Inflammatory macrophage (primary cell): ENCODE data around the gene SLC13A5.
"Not testable (repeated sequence)": the region's sequence is repeated elsewhere in the genome, so short reads cannot be mapped to it uniquely, and the experiment has no call there.

Experiments
- DNase-seq, 2 donors: peaks; one replicate each; pipeline ENCODE4 v3.0.0-alpha.2; 2020 to 2022
- total RNA-seq, 18 experiments: gene quantifications; one replicate each; lab custom pipeline; 2026; ENCODE audit warnings: mixed read lengths in 6 of 18, inconsistent platforms in 2 of 18; lab: John Stamatoyannopoulos, UW

The SLC13A5 gene
- 0 to 0.21 (median 0.06) reads per million in 18 experiments for total RNA-seq

GRCh38 chr17:6713130-6713917, at the start of gene SLC13A5:
Gene SLC13A5 (minus strand): TSS chr17:6713369. CDS start chr17:6713333, 36 bp downstream.
- DNase-seq, result peak; percentile 21 to 34

GRCh38 chr17:6761779-6762178, 48.6 kb upstream of the SLC13A5 start:
- no peak for DNase-seq

DNA sequence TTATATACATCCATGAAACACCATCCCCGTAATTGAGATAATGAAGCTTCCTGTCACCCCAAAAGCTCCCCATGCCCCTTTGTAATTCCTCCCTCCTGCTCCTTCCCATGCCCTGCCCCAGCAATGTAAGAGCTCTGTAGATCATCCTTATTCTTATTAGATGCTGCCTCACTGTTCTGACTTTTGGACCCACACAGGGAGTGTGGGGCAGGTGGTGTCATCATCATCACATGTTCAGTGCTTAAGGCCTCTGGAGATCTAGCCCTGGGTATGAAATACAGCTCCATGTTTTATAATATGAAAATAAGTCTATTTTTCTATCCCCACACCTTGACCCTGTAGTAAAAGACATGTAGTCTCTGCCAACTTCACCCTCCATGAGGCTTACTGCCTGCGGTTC, 44.6 kb upstream of the SLC13A5 start:
- no peak for DNase-seq

DNA sequence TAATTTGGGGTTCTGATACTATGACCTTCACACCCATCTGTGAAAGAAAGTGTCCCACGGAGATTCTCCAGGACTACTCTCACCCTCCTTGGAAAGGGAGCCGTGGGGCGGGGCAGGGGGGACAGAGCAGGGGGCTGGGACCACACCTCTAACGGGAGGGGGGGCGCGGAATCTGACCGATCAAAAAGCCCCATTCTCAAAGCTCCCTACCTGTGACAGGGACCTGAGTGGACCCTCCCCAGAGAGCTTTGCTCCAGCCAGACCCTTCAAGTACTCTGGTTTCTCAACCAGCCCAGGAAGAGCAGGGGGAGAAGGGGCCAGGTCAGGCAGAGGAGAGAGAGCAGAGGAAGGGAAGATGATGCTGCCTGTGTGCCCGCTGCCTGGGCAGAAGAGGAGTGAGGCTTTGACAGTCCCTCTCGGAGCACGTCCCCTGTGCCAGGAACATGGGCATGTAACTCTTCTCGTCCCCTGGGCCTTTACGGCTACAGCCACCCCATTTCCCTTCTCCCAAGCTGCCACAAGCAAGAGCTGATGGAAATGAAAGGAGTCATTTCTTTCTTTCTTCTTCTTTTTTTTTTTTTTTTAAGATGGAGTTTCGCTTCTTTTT, 43.4 kb upstream of the SLC13A5 start:
- no peak for DNase-seq

DNA sequence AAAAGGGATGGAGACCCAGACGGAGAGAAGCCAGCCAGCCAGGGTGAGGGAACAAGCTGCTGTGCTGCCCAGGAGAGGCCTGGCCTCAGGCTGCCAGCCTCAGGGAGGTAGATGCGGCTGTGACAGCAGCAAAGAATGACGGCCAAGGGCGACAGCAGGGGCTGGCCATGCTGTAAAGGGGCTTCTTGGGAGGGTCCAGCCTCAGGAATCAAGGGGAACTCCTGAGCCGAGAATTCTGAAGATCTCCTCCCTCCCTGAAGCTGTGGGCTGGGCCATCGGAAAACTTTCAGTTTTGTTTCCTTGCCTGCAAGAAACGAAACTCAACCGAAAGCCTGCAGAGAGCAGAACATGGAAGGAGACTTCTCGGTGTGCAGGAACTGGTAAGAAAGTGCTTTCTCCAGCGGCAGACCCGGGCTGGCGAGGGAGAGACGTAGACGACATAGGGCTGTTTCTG, 42.6 kb upstream of the SLC13A5 start, which contains the start of gene XAF1:
Gene XAF1, plus strand, starts transcription at position 316 of the 454 bp plus-strand sequence. Its CDS starts 33 bp downstream, at position 349.
- DNase-seq, result peak; percentile 61 to 63

DNA sequence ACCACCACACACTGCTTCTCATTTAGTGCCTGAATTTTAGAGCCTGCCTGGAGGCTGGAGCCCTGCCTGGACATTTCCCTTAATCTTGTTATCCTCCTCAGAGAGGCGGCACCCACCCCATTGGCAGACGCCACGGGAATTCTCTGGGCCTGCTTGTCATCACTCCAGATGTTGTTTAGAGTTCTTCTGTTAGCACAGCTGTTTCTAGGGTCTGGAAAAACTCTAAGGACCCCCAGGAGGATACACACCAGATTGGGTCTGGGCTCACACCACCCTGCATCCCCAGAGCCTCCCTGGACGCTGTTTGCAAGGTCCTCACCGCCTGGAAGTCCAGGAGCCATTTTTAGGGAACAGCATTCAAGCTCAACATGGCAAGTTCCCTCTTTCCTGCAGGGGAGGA, 42.1 kb upstream of the SLC13A5 start:
- DNase-seq, result no peak

- DNase-seq, result no peak
Observed at GRCh38 chr17:6753546-6753945, 40.4 kb upstream of the SLC13A5 start.

DNA sequence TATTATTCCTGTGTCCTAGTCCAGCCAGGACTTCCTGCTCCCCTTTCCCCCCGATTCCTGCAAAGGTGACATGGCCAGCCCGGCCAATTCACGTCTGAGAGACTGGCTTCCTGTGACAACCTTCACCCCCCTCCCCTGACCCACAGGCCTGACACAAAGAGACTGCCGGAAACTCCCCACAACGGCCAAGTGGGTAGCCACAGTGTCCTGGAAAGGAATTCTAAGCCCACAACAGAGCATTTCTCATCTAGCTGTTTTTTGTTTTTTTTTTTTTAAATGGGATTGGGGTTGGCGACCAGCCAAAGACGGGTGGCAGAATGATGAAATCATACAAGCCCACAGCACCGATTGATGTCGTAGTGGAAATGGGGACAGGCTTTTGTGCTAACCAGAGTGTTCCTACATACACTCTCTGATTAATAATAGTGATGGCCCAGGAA, 39.9 kb upstream of the SLC13A5 start:
- DNase-seq, result peak in 1 of 2 donors; percentile 9

DNA sequence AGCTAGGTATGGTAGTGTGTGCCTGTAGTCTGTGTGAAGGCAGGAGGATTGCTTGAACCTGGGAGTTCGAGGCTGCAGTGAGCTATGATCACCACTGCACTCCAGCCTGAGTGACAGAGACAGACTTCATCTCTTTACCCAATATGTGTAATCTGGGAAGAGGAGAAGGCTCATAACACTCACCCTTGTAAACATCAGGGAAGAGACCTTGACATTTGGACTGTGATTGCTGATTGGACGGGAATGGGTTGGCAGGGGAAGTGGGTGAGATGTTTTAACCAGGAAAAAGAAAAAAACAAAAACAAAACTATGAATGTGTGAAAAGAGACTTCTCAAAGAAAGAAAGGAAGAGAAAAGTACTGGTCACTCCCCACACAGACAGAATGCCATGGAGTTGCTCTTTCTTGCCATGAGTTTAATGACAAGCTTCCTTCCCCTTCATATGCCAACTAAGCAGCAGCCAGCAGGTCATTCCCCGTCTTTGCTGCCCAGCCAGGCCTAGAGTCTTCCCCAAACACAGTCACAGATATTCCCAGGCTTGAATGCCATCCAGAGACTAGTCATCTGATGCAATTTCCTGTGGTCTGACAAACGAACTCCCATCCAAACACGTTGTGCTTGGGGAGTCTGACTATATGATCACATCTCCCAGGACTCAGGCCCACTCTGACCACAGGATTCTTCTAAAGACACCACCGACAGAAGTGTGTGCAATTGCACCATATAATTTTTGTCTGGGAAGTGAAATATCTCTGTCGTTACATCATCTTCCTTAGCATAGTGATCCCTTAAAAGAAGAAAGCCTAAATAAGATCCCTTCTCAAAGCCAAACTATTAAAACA, 39.1 kb upstream of the SLC13A5 start:
- DNase-seq, result peak; percentile 83 to 85

- peak in 1 of 2 donors; percentile 27 for DNase-seq
Observed at GRCh38 chr17:6749519-6749918, 36.4 kb upstream of the SLC13A5 start.

DNA sequence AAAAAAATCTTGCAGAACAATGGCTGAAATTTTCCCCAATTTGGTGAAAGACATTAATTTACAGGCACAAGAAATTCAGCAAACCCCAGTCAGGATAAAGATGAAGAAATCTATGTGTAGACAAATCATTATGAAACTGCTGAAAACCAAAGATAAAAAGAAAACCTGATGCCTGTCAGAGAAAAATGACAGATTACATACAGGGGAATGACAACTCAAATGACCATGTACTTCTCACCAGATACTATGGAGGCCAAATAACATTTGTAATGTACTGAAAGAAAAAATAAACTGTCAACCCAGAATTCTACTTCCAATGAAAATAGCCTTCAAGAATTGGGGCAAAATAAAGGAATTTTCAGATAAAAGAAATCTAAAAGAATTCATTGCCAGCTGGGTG, 35.4 kb upstream of the SLC13A5 start:
- no peak for DNase-seq

GRCh38 chr17:6746665-6747064, 33.5 kb upstream of the SLC13A5 start:
- not testable (repeated sequence) for DNase-seq

GRCh38 chr17:6729531-6729930, 16.4 kb upstream of the SLC13A5 start:
- DNase-seq, result no peak

DNA sequence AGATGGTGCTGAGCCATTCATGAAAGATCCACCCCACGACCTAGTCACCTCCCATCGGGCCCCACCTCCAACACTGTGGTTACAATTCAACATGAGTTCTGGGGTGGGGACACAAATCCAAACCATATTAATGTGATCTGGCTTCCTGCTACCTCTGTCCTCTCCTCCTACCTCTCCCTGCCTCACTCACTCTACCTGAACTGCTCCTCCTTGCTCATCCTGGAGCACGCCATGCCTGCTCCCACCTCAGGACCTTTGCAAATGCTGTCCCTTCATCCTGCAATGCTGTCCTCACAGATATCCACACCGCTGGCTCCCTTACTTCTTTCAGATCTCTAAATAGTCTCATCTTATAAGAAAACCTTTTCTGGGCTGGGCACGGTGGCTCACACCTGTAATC, 10.8 kb upstream of the SLC13A5 start:
- DNase-seq, result no peak

GRCh38 chr17:6721744-6722143, 8.6 kb upstream of the SLC13A5 start:
- no peak for DNase-seq

GRCh38 chr17:6716736-6717135, 3.6 kb upstream of the SLC13A5 start:
- no peak for DNase-seq

DNA sequence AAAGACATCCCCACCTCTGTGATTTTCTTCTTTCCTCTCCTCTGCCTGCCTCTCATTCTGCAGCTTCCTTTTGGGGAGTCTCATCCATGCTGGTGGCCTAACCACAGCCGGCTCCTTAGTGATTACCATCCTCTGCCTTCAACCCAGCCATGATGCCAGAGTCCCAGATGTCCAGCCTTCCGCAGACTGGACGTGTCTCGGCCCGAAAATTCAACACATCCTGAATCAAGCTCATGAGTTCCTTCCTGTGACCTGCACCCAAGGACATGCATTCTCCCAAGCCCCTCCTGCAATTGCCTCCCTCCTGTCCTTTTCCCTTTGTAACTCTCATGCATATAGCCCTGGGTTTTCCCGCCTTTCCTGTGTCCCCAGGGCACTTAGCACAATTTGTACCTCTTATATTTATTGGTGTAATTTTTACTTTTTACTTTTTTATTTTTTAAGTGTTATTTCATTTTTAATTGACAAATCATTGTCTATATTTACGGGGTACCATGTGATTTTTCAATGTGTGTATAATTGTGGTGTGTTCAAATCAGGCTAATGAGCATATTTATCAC, 1.2 kb upstream of the SLC13A5 start:
- DNase-seq, result no peak

DNA sequence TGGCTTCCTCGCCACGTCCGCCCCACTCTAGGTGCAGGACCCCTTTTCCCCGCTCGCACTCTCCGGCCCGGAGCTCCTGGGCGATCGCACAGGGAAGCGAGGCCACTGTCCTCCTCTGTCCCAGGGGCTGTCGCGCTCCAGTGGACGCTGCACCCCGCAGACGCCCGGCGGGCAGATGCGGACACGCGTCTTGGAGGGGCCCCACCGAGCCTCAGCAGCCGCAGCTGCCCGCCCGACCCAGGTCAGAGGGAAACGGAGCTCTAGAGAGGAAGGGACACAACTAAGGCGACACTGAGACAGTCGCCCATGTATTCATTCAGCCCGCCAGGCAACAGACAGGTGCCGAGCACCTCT, 726 bp upstream of the SLC13A5 start:
- no peak for DNase-seq

- no peak for DNase-seq
Observed at GRCh38 chr17:6712854-6713129, 377 bp downstream of the SLC13A5 start.

GRCh38 chr17:6712058-6712853, 913 bp downstream of the SLC13A5 start:
- no peak for DNase-seq

GRCh38 chr17:6711681-6712057, 1.5 kb downstream of the SLC13A5 start:
- peak; percentile 83 to 89 for DNase-seq

DNA sequence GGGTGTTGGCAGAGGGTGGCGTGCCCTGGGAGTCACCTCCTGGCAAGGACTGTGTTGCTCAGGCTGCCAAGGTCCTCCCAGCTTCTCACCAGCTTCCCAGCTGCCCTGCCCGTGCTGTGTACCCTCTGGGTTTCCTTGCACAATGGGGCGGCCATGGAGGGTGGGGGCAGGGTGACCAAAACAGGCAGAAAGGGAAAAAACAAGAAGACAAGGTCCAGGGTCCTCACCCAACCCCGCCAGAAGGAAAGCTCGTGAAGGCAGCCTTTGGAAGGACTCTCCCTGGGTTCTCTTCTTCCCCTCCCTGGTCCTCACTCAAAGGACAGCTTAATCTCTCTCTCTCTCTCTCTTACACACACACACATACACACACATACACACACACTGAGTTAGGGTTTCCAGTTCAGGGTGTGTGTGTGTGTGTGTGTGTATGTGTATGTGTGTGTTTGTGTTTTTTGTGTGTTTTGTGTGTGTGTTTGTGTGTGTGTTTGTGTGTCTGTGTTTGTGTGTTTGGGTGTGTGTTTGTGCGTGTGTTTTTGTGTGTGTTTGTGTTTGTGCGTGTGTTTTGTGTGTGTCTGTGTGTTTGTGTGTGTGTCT, 2.0 kb downstream of the SLC13A5 start:
- peak in 1 of 2 donors; percentile 4 for DNase-seq
